ENCODE measurements around the gene KRT24.

DNA sequence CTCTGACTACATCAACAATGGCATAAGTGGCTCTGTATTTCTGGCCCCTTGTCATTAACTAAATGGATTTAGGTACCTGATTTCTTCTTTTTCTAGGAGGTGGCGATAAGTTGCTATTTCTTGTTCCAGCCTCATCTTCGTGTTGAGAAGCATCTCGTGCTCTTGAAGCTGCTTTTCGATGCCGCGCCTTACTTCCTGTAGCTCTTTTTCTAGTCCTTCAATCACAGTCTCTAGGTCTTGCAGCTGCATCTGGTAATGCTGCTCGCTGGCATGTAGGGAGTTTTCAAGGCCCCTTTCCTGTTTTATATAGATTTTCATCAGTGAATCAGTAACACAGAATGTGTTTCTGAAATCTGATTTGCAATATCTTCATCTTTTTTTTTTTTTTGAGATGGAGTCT is 43.6 kb downstream of the KRT24 start:
- TF ChIP-seq CTCF (IDR thresholded peaks at IDR 0.05 in 4 of 5, conservative IDR thresholded peaks at IDR 0.05 in 1 of 5) = no peak
- no peak for TF ChIP-seq POLR2A (IDR thresholded peaks at IDR 0.05)
